ENCODE data around the gene AAK1. TPM values are rescaled to one million over a fixed set of nuclear protein-coding genes. Genes with fewer than 3 reads are reported as not detected.

AAK1 gene
- total and polyA plus RNA-seq, 2 donors (not counting 3 experiments of a cell fraction or from before 2014, with no cell fraction given), result 31.0 to 127 TPM

DNA sequence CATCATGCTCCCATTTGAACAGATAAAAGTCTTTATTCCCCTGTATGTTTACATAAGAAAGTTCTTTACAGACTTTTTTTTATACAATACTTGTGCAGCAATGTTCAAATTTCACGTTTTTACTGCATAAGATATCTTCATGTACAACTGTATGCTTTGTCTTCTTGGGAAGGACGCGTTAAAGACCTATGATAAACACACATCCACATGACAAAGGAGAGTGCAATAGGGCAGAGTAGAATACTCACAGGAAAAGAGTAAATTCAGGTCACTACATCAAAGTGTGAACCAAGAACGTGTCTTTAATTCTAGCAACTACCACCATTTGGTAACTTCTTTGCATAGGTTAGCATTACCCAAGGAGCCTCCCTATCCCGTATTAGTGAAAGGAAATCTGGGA lies 172.6 kb downstream of the AAK1 start:
- POLR2A ChIA-PET, result no interaction called here
- dilution Hi-C loops (cut with MboI; ENCODE audit: extremely low pct_ligation_motif_present, low sequenced_read_pairs), result no loop called here

More for the DNA sequence above, 172.6 kb downstream of the AAK1 start:
- FAIRE-seq (peak; percentile 63), DNase-seq (ENCODE audit: low read depth, low spot score) (no peak)
- H3K27ac ChIP-seq (ENCODE audit: insufficient read depth, low read depth, low read length), result no peak overlapping the region
- no peak overlapping the region for H2AFZ ChIP-seq (ENCODE audit: low read depth, low read length)
- CTCF ChIA-PET, result interaction anchor here (1.2 kb wide), 1 partner anchor 42 kb away, joined by 3 read pairs; no protein-coding TSS in a partner anchor
- intact Hi-C loops (cut with micrococcal nuclease), result no loop called here
- no peak for TF ChIP-seq JUN (IDR thresholded peaks at IDR 0.05; ENCODE audit: borderline replicate concordance, insufficient read depth, insufficient read length, low read depth)
- no peak for TF ChIP-seq GATA2 (IDR thresholded peaks at IDR 0.05; ENCODE audit: insufficient read depth, insufficient read length, low read depth, low read length)
- TF ChIP-seq, protein P1, sequence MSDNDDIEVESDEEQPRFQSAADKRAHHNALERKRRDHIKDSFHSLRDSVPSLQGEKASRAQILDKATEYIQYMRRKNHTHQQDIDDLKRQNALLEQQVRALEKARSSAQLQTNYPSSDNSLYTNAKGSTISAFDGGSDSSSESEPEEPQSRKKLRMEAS (IDR thresholded peaks at IDR 0.05; ENCODE audit: insufficient read depth, insufficient read length), result no peak
- TF ChIP-seq MYC (IDR thresholded peaks at IDR 0.05; ENCODE audit: low read depth, low read length), result no peak
- TF ChIP-seq POLR2AphosphoS5 (IDR thresholded peaks at IDR 0.05; ENCODE audit: insufficient read depth, low read depth, low read length), result no peak
- no peak for TF ChIP-seq FOS (IDR thresholded peaks at IDR 0.05; ENCODE audit: borderline replicate concordance, insufficient read depth, low read length)
- TF ChIP-seq, protein P2, sequence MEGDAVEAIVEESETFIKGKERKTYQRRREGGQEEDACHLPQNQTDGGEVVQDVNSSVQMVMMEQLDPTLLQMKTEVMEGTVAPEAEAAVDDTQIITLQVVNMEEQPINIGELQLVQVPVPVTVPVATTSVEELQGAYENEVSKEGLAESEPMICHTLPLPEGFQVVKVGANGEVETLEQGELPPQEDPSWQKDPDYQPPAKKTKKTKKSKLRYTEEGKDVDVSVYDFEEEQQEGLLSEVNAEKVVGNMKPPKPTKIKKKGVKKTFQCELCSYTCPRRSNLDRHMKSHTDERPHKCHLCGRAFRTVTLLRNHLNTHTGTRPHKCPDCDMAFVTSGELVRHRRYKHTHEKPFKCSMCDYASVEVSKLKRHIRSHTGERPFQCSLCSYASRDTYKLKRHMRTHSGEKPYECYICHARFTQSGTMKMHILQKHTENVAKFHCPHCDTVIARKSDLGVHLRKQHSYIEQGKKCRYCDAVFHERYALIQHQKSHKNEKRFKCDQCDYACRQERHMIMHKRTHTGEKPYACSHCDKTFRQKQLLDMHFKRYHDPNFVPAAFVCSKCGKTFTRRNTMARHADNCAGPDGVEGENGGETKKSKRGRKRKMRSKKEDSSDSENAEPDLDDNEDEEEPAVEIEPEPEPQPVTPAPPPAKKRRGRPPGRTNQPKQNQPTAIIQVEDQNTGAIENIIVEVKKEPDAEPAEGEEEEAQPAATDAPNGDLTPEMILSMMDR (IDR thresholded peaks at IDR 0.05; ENCODE audit: extremely low read depth in 1 of 2, insufficient read depth in 1 of 2, low read depth in 1 of 2, low read length in 2 of 2), result no peak
- no peak for TF ChIP-seq POLR2A (IDR thresholded peaks at IDR 0.05; ENCODE audit: low read depth, low read length)
- no peak for TF ChIP-seq EZH2 (IDR thresholded peaks at IDR 0.05; ENCODE audit: borderline replicate concordance, low read depth, low read length, severe bottlenecking)
- H3K79me2 ChIP-seq (ENCODE audit: control insufficient read depth, insufficient read depth, low read length), result no peaks in the 10 kb centered on the region
- no peak overlapping the region for H3K4me3 ChIP-seq (replicated peaks in 1 of 3; ENCODE audit: insufficient read depth in 1 of 3, low read depth in 1 of 3, low read length in 3 of 3)
- BruUV-seq (replicated peaks), result no TSS peak
- no peaks in the 10 kb centered on the region for H3K4me1 ChIP-seq (ENCODE audit: control insufficient read depth, extremely low read depth, insufficient read depth, low read length)
- peaks cover 12 to 15% of the 10 kb centered on the region in 2 experiments for H3K36me3 ChIP-seq (ENCODE audit: control insufficient read depth in 2 of 2, extremely low read depth in 1 of 2, insufficient read depth in 2 of 2, low read length in 2 of 2)
- H3K4me2 ChIP-seq (ENCODE audit: insufficient read depth, low read length), result no peak overlapping the region
- no peaks in the 10 kb centered on the region for H3K9me3 ChIP-seq (replicated peaks; ENCODE audit: control insufficient read depth, insufficient read depth, low read length)
- H3K9ac ChIP-seq (replicated peaks; ENCODE audit: extremely low read depth, insufficient read depth, low read length), result no peak overlapping the region
- H4K20me1 ChIP-seq (replicated peaks; ENCODE audit: control insufficient read depth, extremely low read depth, insufficient read depth, low read length), result no peaks in the 10 kb centered on the region
- no peaks in the 10 kb centered on the region for H3K9me1 ChIP-seq (replicated peaks; ENCODE audit: control insufficient read depth, extremely low read depth, insufficient read depth, low read length)
- no peaks in the 10 kb centered on the region for H3K27me3 ChIP-seq (ENCODE audit: control insufficient read depth in 2 of 2, insufficient read depth in 2 of 2, low read length in 2 of 2)

Measured in endothelial cell of umbilical vein (primary cell).